Measurements from ENCODE around the gene PAX5.

DNA sequence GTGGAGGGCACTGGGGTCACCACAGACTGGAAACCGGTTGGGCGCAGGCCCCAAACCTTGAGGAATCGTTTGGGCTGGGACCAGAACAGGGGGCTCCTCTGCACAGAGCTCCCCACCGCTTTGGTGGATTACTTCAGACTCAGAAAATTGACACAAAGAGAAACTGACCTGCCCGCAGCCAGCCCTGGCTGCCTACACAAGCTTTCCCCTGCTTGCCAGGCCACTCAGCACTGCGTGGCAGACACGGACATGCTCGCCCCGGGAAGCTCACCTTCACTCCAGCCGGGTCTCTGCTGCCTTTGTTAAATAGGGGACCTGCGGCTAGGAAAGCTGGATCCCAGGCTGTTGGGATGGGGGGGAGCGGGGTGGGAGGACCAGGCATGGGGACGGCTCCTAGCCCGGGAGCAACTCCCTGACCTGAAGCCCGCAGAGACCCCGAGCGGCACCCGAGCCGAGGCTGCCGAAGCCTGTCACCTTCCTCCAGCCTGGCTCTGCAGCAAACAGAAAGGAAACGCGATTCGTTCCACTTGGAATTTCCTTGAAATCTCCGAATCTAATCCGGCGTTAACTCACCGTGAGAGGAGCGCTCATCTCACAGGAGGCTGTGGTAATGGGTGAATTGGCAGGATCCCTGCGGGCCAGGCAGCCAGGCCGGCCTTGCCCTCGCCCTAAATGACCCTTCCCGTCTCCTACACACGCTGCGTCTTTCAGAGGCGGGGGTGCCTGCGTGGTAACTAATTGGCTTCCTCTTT, 8.8 kb downstream of the PAX5 start:
- TF ChIP-seq, protein P1, sequence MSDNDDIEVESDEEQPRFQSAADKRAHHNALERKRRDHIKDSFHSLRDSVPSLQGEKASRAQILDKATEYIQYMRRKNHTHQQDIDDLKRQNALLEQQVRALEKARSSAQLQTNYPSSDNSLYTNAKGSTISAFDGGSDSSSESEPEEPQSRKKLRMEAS (IDR thresholded peaks at IDR 0.05; ENCODE audit: low read depth), result no peak
- TF ChIP-seq, protein P2, sequence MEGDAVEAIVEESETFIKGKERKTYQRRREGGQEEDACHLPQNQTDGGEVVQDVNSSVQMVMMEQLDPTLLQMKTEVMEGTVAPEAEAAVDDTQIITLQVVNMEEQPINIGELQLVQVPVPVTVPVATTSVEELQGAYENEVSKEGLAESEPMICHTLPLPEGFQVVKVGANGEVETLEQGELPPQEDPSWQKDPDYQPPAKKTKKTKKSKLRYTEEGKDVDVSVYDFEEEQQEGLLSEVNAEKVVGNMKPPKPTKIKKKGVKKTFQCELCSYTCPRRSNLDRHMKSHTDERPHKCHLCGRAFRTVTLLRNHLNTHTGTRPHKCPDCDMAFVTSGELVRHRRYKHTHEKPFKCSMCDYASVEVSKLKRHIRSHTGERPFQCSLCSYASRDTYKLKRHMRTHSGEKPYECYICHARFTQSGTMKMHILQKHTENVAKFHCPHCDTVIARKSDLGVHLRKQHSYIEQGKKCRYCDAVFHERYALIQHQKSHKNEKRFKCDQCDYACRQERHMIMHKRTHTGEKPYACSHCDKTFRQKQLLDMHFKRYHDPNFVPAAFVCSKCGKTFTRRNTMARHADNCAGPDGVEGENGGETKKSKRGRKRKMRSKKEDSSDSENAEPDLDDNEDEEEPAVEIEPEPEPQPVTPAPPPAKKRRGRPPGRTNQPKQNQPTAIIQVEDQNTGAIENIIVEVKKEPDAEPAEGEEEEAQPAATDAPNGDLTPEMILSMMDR (IDR thresholded peaks at IDR 0.05), result no peak
- TF ChIP-seq TAF1 (IDR thresholded peaks at IDR 0.05; ENCODE audit: borderline replicate concordance, low read depth, low read length), result no peak
